ENCODE results near the gene CD81.

CD81 gene

GRCh38 chr11:2377511-2378443, 667 bp downstream of the CD81 start:
- no peak for DNase-seq

DNA sequence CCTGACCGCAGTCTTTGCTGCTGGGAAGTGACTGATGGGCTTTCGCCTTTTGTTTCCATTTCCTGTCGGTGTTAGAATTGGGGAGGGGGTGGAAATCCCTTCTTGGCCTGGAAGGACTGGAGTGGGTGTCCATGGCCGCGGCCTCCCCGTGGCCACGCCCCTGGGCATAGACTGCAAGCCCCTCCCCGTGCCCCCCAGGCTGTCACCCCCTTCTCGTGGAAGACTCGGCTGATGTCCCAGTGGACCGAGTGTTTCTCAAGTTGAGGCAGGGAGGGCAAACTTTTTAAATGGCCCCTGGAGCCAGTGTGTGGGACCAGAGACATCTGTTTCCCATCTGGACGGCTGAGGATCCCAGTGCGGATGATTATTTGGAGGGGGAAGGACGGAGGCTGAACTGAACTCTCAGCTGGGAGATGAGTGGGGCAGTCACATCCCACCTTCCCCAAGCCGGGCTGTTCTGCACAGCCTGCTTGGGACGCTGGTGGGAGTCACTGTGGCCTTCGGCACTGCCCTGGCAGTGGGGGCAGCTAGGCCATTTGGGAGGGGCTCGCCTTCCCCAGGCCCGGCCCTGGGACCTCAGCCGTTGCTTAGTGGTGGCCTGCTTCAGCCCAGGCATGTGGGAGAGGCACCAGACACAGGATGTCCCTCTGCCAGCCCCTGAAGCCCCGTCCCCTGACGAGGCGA, 1.6 kb downstream of the CD81 start:
- no peak for DNase-seq

DNA sequence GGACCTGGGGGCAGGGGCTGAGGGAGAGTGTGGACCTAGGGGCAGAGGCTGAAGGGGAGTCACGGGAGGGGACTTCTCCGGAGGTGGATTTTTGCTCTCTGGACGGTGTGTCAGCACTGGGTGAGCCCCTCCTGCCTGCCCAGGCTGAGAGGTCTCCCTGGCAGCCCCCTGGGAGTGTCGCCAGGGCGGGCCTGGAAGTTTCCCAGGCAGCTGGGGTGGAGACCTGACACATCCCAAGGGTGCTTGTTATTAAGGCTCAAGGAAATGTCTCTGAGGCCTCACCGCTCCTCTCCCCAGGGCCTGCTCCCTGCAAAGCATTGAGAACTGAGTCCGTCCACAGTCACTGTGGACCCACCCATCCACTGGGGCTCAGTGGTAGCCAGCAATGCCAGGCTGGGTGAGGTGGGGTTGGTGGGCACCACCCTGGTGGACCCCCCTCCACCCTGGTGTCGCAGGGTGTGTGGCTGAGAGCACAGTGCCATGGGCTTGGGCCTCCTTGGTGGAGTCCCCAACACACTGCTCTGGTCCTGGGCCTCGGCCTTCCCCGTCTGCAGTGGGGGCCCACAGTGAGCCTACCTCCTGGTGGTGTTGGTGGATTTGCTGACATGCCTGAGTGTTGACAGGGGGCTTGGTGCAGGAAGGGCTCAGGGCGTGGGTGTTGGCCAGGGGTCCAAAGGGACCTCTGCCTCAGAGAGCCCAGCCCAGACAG, 2.5 kb downstream of the CD81 start:
- DNase-seq, result no peak

DNA sequence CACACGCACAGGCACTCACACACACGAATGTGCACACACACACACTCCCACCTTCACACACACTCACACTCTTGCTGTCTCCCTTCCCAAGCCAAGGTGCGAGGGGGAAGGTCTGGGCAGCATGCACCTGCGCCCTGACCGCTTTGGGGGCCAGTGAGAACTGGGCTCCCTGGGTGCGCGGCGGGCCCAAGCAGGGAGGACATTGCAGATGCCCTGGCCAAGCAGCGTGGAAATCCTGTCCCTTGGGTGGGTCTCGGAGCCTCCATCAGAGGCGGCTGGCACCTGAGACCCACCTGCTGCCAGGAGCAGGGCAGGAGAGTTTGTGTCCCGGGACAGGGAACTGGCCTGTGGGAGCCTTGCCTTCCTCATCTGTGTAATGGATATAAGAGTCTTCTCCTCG, 3.3 kb downstream of the CD81 start:
- no peak for DNase-seq

- DNase-seq, result no peak
These were observed 3.8 kb downstream of the CD81 start for GRCh38 chr11:2380807-2381350.

DNA sequence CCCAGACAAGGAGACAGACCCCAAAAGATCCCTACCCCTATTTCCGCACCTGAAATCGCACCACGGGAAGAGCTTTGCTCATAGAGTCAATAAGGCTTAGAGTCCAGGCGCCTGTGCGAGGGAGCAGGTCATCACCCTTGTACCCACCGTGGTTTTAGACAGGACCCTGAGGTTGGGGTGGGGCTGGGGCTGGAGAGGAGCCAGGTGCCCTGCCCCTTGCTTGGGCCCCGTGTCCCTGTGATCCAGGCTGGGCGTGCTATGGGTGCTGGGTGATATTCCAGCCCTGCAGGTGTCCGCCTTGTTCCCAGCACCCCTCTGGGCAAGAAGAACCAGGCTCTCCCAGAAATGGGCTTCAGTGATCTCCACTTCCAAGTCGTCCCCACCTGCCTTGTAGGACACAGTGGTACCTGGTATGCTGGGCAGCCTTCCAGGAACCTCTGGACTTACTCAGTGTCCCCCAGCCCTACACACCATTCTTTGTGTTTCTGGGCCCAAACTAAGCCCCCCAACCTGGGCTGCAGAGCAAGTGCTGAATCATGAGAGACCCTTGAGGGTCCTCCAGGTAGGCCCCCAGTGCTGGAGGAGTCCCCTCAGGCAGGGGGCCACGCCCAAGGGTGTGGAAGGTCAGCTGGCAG, 4.5 kb downstream of the CD81 start:
- no peak for DNase-seq

DNA sequence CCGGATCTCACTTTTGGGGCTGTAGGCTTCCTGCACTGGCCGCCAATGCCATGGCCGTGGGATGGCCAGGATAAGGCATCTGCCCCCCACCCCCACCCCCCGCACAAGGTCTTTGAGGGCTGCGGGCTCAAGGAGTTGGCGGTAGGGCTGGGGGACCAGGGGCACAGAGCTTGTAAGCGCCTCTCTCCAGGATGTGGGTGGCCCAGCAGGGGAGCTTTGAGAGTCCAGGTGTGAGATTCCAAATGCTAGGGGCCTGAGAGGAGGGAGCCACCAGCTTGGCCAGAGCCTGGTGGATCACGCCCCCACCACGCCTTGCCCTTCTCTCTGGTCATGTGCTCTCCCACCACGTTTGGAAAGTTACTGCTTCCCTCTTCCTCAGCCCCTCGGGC, 5.0 kb downstream of the CD81 start:
- no peak for DNase-seq

DNA sequence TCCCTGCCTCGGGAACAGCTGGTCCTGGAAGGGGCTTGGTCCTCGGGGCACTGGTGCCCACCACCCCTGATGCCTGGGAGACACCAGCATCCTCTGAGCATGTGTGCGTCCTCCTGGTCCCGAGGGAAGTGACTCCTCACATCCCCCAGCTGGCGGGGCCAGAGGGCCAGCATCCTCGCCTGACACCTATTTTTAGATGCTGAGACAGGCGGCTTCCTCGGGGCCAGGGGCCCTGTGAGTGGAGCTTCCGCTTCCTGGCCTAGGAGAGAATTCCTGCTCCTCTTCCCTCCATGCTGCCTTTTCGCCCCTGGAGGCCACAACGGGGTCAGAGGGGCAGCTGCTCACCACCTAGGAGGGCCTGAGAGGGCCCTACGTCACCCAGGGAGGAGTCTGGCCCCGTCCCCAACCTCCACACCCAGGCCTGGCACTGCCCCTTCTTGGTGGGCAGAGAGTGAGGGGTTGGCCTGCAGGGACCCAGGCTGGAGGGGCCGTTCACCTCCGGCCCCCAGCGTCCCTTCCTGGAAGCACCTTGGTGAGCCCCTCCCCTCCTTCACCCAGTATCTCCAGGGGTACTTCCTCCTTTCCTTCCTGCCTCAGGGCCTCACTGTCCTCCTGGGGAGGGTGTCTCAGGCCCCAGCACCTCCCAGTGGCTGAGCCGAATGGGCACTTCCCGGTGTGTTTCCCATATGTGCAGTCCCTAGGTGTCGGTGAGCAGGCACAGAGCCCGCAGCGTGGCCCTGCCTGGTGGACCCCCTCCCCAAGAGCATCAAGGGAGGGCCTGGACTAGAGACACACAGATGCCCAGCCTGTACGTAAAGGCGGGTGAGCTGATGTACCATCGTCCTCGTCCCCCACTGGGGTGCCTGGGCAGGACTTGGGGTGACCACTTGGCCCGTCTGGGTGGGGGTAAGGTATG, 6.1 kb downstream of the CD81 start:
- no peak for DNase-seq

DNA sequence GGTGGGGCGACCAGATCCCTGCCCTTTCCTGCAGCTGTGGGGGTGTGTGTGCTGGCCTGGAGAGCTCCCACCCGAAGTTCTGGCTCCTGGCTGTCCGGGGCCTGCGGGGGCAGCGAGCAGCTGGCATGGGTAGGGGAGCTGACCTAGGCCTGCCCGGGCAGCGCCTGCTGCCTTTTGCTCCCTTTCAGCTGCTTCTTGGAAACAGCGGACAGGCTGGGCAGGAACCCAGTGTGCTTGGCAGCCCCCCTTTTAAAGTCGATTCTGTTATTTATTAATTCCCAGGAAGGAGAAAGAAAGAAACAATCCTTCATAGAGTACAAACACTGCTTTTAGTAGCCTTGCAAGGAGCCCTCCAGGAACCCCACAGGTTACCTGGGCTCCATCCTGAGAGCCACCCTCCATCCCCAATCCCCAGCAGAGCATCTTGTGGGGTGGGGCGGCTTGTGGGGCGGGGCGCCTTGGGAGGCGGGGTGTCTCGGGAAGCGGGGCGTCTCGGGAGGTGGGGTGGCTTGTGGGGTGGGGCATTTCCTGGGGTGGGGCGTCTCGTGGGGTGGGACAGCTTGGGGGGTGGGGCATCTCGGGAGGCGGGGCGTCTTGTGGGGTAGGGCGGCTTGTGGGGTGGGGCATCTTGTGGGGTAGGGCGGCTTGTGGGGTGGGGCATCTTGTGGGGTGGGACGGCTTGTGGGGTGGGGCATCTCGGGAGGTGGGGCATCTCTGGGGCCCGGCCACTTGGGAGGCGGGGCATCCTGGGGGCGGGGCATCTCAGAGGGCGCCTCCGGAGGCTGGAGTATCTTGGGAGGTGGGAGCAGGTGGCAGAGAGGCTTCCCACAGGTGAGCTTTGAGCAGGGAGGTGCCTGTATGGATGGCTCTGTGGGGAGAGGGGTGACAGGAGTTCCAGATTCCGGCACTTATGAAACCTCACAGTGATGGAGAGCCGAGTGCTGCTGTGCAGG, 7.0 kb downstream of the CD81 start:
- no peak for DNase-seq

GRCh38 chr11:2385156-2386151, 8.3 kb downstream of the CD81 start:
- DNase-seq, result no peak

- no peak for DNase-seq
These were observed 9.5 kb downstream of the CD81 start for GRCh38 chr11:2386591-2386990.

DNA sequence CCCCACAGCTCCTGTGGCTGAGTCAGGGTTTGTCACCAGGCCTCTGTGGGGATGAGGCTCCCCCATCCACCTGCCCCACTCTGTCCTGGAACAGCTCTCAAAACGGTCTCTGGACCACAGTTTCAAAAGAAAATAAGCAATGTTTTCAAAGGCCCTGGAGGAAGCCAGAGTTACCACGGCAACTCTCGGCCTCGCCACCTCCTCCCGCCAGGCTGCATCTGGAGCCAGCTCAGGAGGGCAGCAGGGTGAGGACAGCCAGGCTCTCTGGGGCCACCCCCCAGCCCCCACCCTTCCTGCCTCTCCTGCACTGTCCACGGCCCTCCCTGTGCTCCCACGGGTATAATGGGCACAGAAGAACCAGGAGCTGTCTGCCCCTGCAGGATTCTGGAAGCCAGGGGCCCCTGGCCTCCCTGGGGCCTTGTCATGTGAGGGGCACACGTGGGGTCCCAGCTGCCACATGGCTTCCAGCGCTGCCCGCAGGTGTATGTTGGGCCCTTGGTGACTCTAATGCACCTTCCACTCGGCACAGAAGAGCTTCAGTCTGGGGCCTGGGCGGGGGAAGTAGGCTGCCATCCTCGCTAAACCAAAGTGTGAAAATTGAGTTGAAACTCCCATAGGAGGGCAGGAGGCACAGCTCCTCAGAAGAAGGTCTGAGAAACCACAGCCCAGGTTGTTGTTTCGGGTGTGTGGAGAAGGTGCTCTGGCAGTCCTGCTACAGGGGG, 10.3 kb downstream of the CD81 start:
- DNase-seq, result no peak

DNA sequence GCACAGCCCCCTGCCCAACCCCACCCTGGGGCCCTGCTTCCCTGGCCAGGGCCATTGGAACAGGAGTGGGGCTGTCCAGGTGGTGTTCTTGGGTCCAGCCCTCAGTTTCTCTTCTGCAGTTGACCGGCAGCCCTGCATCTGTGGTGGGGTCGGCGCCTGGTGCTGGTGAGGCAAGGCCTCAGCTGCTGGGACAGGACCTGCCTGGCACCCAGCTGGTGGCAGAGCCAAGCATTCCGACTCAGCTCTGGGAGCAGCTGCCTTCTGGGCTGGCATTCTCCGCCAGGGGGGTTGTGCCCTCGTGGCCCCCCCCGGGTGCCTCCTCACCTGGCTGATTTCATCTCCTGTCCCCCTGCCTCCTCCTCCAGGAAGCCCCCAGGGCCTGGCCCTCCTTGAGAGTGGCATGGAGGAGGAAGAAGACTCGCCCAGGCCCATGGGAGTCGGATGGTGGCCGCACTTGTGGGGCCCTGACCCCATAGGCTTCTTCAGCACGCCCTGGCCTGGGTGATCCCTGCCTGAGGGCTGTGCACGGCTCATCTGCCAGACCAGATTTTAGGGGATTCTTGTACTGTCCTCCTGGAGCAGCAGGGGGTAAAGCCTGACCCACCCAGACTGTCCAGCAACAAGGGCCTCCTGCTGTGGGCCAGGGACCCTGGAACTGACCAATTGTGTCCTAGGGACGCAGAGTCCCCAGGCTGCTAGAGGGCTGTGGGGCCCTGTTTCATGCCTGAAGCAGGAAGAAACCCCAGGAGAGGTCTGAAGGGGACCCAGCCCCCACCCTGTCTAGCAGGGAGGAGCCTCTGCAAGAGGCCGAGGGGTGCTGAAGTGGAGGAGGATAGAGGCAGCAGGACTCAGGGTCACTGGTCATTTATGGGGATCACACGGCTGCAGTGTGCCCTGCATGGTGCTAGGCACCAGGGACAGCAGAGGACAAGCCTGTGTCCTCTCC, 11.6 kb downstream of the CD81 start:
- DNase-seq, result no peak

DNA sequence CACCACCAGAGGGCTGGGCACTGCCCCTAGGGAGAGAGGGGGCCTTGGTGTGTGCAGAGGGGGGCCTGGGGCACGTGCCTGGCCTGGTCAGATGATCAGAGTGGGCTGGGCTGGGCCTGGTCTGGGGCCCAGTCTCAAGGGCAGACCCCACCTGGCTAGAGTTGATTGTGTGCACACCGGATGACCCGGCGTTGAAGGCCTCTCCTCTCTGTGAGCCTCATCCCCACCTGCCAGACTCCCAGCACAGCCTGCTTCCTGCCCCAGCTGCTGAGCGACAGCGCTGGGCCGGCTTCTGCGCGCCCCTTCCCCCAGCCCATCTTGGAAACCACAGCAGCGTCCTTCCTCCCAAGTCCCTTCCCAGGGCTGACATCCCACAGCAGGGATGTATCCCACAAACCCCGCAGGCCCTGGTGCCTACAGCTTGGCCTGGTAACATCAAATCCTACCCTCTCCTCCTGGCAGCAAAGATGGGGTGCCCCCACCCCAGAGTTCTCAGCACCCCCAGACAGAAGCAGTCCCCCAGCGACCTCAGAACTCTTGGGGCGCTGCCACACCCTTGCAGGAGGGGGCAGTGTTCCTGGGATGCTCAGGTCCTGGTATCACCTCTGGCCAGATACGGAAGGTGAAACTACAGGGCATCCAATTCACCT, 12.4 kb downstream of the CD81 start:
- DNase-seq, result no peak

GRCh38 chr11:2390091-2390724, 13.1 kb downstream of the CD81 start:
- DNase-seq, result no peak

DNA sequence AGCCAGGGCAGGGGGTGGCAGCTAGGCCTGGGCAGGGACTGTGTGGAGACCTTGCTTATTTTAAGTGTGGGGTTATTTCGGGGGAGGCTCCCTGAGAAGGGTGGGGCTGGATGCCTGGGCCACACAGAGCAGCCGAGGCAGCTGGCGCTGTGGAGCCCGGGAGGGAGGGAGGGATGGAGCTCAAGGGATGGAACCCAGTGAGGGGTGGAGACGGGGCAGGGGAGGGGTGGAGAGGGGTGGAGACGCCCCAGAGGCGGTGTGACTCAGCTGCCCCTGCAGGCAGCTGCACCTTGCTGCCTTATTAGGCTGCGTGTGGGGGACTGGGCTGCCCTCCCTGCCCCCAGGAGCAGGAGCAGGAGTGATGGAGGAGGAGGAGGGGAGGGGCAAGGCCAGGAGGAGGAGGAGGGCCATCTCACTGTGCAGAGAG, 13.6 kb downstream of the CD81 start:
- DNase-seq, result peak; percentile 32

Data from hematopoietic multipotent progenitor cell treated with erythropoietin and hydrocortisone succinate and interleukin-3 and kit ligand, for 8 days (in vitro differentiated cells).